GM21825 (cell line): Measurements from ENCODE around the gene CARMIL3.

Experiments used
- ATAC-seq: cut with Tn5 transposase; IDR thresholded peaks from one replicate; pipeline ENCODE4 v1.9.1; 2021; ENCODE audit warnings: mild to moderate bottlenecking, moderate library complexity; ENCODE audit not compliant: unreplicated experiment

Gene CARMIL3

DNA sequence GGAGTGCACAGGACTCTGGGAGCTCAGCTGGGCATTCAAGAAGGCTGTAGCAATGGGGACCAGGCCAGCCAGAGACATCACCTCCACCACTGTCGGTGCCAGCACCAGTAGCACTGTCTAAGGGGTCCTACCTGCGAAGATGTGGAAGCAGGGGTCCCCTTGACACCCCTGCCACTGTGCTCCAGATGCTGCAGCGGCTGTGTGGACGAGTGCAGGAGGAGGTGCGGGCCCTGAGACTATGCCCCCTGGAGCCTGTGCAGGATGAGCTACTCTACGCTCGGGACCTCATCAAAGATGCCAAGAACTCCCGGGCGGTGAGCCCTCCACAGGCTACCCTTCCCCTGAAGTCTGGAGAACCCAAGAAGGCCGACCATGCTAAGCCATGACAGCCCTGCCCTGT, 8.6 kb downstream of the CARMIL3 start:
- no peak for ATAC-seq

- no peak for ATAC-seq
Measured at GRCh38 chr14:24060984-24061913, 9.4 kb downstream of the CARMIL3 start.

- ATAC-seq, result no peak
Measured at GRCh38 chr14:24062216-24062980, 10.6 kb downstream of the CARMIL3 start.

GRCh38 chr14:24063263-24063836, 11.5 kb downstream of the CARMIL3 start:
- no peak for ATAC-seq

DNA sequence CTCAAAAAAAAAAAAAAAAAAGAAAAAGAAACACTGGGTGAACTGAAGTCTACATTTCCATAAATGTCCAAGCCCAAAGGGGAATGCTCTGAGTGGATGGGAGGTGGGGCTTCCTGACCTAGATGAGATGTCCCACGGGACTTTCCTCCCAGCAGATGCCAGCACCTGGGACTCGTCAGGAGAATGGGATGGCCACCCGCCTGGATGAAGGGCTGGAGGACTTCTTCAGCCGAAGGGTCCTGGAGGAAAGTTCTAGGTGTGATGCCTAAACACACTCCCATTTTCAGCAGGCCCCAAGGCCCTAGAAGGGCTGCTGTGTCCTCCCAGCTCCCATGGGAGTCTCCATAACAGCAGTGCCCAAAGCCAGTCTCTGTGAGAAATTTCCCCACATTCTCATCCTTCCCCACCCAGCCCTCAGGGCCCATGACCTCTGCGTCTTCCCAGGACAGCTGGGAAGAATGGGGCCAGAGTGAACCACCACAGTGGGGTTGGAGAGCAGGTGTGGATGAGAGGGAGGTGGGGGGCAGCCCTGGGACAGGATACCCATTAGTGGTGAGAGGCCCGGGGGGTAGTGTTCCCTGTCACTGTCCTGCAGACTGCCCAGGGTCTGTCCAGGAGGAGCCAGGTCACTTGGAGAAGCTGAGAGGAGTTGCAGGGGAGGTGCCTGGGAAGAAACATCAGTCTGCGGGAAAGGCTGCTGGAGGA, 12.4 kb downstream of the CARMIL3 start:
- no peak for ATAC-seq

DNA sequence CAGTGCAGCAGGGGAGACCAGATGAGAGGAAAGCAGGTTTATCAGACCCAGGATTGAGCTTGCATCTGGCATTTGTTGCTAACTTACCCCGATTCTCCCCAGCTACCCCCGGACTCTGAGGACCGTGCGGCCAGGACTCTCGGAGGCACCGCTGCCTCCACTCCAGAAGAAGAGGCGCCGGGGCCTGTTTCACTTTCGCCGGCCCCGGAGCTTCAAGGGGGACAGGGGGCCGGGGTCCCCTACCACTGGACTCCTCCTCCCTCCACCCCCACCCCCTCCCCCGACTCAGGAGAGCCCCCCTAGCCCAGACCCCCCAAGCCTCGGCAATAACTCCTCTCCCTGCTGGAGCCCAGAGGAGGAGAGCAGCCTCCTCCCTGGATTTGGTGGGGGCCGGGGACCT, 13.0 kb downstream of the CARMIL3 start:
- ATAC-seq, result no peak

DNA sequence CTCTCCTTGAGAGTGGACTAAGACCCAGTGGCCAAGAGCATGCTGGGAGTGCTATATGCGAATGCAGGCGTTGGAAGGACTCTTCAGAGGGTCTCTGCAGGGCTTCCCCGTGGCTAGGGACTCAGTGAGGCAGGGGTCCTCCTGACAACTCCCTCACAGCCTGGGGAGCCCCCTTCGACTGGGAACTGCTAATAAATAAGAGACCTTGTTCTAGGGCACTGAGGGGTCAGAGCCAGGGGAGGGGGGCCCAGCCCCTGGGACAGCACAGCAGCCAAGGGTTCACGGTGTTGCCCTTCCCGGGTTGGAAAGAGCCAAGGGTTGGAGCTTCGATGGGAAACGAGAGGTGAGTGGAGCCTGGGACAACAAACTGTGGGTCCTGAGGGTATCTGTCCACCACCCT, 13.6 kb downstream of the CARMIL3 start:
- no peak for ATAC-seq

DNA sequence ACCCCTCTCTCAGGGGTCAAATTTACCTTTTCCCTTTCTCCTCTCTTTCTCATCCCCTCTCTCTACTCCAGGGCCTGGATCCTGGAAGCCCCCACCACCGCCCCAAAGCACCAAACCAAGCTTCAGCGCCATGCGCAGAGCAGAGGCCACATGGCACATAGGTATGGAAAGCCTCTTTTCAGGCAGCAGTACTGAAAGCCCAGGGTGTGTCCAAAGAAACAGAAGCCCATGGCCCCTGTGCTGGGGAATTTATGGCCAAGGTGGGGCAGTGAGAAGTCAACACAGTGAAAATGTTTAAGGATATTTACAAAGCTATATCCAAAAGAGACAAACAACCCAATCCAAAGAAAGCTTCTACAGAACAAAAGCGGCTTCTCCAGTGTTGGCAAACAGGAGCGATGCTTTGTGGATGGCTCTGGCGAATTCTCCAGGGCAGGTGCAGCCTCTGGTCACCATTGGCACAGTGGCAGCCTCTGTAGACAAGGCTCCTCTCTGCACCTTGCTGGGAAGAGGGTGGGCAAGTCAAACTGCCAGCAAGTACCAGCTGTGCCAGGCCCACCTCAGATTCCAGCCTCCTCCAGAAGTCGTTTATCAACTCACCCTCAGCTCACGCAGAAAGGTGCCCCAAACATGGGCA, 14.8 kb downstream of the CARMIL3 start:
- ATAC-seq, result no peak

- ATAC-seq, result no peak
Measured at GRCh38 chr14:24067133-24068082, 15.6 kb downstream of the CARMIL3 start.

DNA sequence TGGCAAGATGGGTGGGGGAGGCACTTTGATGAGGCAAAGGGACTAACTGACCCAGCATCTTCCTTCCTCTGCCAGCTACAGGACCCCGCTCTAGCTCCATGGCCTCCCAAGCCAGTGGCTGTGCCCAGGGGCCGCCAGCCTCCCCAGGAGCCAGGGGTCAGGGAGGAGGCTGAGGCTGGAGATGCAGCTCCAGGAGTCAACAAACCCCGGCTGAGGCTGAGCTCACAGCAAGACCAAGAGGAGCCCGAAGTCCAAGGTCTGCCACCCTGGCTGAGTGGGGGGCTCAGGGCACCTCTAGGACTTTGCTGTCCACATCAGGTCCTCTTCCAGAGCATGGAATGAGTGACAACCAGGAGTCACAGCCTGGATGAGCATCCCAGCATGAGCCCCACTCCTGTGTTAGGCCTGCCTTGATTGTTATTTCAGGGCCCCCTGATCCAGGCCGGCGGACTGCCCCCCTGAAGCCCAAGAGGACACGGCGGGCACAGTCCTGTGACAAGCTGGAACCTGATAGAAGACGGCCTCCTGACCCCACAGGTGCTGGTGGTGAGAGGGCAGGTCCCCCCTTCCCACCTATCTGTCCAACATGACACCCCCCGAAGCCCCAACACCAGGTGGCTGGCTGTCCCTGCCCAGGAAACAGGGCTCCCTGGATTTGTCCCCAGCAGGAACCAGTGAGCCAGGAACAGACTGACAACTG, 17.1 kb downstream of the CARMIL3 start:
- no peak for ATAC-seq

DNA sequence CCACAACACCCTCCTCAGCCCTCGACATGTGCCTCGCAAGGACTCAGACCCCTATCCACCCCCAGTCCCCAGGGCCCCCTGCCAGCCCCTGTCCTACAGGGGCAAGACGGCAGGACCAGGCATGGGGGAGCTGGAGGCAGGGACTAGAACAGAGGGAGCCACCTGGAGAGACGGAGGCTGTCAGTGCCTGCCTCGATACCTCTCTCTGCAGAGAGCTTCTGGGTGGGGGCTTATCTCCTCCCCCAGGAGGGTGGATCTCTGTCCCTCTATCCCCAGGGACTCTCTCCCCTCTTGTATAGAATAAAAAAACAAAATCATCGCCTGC, 17.6 kb downstream of the CARMIL3 start:
- ATAC-seq, result no peak

DNA sequence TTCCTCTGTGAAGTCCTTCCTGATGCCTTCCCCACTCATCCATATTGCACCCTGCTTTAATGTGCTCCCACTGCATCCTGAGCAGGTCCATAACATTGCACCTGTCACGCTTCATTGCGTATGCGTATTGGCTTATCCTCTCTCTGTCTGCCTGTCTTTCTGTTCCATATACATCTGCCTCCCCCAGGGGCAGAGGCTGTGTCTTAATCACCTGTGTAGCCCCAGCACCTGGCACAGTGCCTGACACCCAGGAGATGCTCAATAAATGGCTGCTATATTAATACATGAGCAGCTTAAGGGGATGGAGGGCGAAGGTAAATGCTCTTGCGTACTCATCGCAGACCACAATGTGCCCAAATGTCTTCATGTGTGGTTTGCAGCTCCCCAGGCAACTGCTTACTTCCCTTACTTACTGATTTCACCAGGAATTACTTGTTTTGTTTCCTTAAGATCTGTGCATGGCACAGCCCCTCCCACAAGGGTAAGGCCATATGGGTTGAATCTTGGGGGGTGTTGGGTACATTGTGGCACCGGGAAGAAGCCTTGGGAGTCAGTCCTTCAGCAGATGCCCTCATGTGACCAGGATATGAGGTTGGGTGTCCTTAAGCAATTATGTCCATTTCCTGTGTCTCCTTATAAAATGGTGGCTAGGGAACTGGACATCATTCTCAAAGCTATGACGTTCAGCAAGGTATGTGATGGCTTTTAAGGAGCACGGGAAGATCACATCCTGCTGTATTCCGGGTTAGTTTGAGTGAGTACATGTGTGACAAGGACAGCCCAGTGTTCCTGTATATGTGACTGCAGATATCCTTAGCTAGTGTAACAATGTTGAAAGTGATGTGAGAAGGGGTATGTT, 18.7 kb downstream of the CARMIL3 start:
- no peak for ATAC-seq

GRCh38 chr14:24071144-24071697, 19.4 kb downstream of the CARMIL3 start, which contains the start of gene CPNE6:
CPNE6 (plus strand) TSS chr14:24071562; CDS start chr14:24072937, 1,375 bp downstream.
- ATAC-seq, result no peak

GRCh38 chr14:24071836-24072430, 20.1 kb downstream of the CARMIL3 start:
- no peak for ATAC-seq

DNA sequence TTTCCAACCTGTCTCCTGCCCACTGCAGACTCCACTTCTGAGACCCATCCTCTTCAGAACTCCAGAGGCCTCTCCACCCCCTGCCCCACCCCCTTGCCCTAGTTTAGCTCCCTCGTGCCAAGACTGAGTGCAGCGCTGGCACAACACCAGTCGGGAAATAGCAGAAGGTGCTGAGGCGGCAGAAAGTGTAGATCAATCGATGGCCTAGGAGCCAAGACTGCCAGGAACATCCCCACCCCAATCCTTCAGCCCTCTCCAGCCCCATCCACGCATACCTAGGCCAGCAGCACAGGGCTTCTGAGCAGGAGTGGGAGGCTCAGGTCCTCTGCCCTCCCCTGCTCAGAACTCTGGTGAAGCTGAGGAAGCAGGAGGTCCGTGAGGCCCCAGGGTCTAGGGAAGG, 20.6 kb downstream of the CARMIL3 start:
- ATAC-seq, result no peak

DNA sequence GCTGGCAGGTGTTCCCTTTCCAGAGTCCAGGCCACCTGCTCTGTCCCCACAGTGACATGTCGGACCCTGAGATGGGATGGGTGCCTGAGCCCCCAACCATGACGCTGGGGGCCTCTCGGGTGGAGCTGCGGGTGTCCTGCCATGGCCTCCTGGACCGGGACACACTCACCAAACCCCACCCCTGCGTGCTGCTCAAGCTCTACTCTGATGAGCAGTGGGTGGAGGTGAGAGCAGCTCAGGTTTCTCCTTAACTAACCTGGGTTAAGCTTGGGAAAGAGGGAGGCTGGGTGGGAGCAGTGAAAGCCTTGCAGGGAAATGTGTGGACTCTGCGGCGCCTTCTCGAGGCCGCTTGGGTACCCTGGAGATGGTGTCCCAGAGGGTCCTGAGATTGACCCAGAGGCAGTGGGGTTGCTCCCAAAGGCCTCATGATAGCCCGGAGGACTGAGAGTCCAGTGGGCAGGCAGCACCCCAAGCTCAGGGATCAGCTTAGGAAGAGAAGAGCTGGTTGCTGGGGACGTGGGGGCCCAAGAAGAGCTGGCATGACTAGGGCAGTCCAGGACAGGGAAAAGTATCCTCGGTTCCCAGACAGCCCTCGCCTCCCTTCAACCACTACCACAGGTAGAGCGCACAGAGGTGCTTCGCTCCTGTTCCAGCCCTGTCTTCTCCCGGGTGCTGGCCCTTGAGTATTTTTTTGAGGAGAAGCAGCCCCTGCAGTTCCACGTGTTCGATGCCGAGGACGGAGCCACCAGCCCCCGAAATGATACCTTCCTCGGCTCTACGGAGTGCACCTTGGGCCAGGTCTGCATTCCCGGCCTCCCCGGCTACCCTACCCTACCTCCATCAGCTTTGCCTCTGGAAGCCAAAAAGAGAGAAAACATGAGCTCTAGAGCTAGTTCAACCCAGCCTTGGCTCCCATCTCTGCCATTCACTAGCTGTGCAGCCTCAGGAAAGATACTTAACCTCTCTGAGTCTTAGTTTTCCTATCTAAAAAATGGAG, 21.4 kb downstream of the CARMIL3 start:
- ATAC-seq, result no peak
